B cell (primary cell): ENCODE measurements around the gene RAD51B. TPM values are rescaled to one million over a fixed set of nuclear protein-coding genes. Genes with fewer than 3 reads are reported as not detected.

ENCODE experiments used
- ATAC-seq: fragments of 200-7000 bp; cut with Tn5 transposase; one replicate; pipeline ENCODE4 v1.10.0; 2021; ENCODE audit warnings: low read depth, mild to moderate bottlenecking, moderate number of reproducible peaks, moderate library complexity
- CTCF ChIA-PET: fragments of 350-600 bp; sonication (Branson Sonifier 250); formaldehyde crosslinking; loops from one replicate; lab custom pipeline; 2021; ENCODE audit warnings: antibody characterized with exemption, inconsistent platforms; lab: Charles Lee
- POLR2A ChIA-PET: fragments of 350-600 bp; sonication (Branson Sonifier 250); formaldehyde crosslinking; loops from one replicate; lab custom pipeline; 2021; ENCODE audit warnings: antibody characterized with exemption; lab: Charles Lee
- DNase-seq: peaks from one replicate; pipeline ENCODE4 v3.0.0; 2013
- H2AFZ ChIP-seq: 2 replicates; pipeline ENCODE4 v1.6.1; 2012; ENCODE audit warnings: mild to moderate bottlenecking, low read depth, low read length; ENCODE audit not compliant: insufficient read depth, poor library complexity, severe bottlenecking
- H3K27ac ChIP-seq, 2 donors: 1 replicate in 1 of 2; 2 replicates in 1 of 2; pipeline ENCODE4 v1.5.1; 2012 to 2013; ENCODE audit warnings: low read length in 2 of 2, mild to moderate bottlenecking in 2 of 2, moderate library complexity in 1 of 2
- H3K27me3 ChIP-seq, 4 experiments: fragments of 200-600 bp in 1 of 4; sonication (generic) in 1 of 4; replicated peaks in 1 of 4; 1 replicate in 2 of 4; 2 replicates in 2 of 4; pipeline versions ENCODE4 v1.6.1 to v1.7.0; 2013 to 2016; ENCODE audit warnings: low read length in 3 of 4, mild to moderate bottlenecking in 2 of 4, mixed read lengths in 1 of 4, moderate library complexity in 1 of 4; ENCODE audit not compliant: insufficient read depth in 4 of 4, control insufficient read depth in 3 of 4; ENCODE audit errors: control extremely low read depth in 1 of 4
- H3K36me3 ChIP-seq, 2 experiments: replicated peaks in 1 of 2; 1 replicate in 1 of 2; 2 replicates in 1 of 2; pipeline versions ENCODE4 v1.6.1 to v1.7.1; 2013; ENCODE audit warnings: low read length in 1 of 2; ENCODE audit not compliant: insufficient read depth in 2 of 2, control insufficient read depth in 1 of 2; ENCODE audit errors: control extremely low read depth in 1 of 2, extremely low read depth in 1 of 2
- H3K4me1 ChIP-seq, 2 donors: fragments of 200-600 bp in 1 of 2; sonication (generic) in 1 of 2; 1 replicate in 1 of 2; 2 replicates in 1 of 2; pipeline versions ENCODE4 v1.5.1 to v1.6.1; 2013 to 2017; ENCODE audit warnings: low read length in 2 of 2; ENCODE audit not compliant: control insufficient read depth in 2 of 2, insufficient read depth in 2 of 2
- H3K4me2 ChIP-seq: replicated peaks from 2 replicates; pipeline ENCODE3; 2012; ENCODE audit warnings: mild to moderate bottlenecking, low read depth, low read length; ENCODE audit not compliant: poor library complexity, severe bottlenecking
- H3K4me3 ChIP-seq, 5 experiments: fragments of 200-600 bp in 1 of 5; sonication (generic) in 1 of 5; 1 replicate in 3 of 5; 2 replicates in 2 of 5; pipeline versions ENCODE4 v1.5.1 to v1.7.0; 2011 to 2016; ENCODE audit warnings: low read length in 4 of 5, mild to moderate bottlenecking in 4 of 5, low read depth in 2 of 5, control low read depth in 1 of 5, moderate library complexity in 1 of 5; ENCODE audit not compliant: insufficient read depth in 1 of 5; ENCODE audit errors: control extremely low read depth in 1 of 5, extremely low read depth in 1 of 5
- H3K79me2 ChIP-seq: fragments of 200-600 bp; sonication (generic); one replicate; pipeline ENCODE4 v1.6.0; 2016; ENCODE audit warnings: low read length; ENCODE audit not compliant: control insufficient read depth, insufficient read depth
- H3K9ac ChIP-seq: fragments of 200-600 bp; sonication (generic); 2 replicates; pipeline ENCODE4 v1.6.1; 2017; ENCODE audit warnings: mild to moderate bottlenecking, low read length, moderate library complexity
- H3K9me3 ChIP-seq, 3 donors: one replicate each; pipeline versions ENCODE4 v1.6.1 to v1.7.1; 2013; ENCODE audit warnings: low read length in 2 of 3; ENCODE audit not compliant: control insufficient read depth in 2 of 3, insufficient read depth in 1 of 3; ENCODE audit errors: control extremely low read depth in 1 of 3
- H4K20me1 ChIP-seq: 2 replicates; pipeline ENCODE4 v1.6.0; 2012; ENCODE audit warnings: mild to moderate bottlenecking, low read length; ENCODE audit not compliant: insufficient read depth, control insufficient read depth, poor library complexity, severe bottlenecking
- H3K27ac Mint-ChIP-seq: one replicate; pipeline ENCODE4 v1.8.0; 2021; ENCODE audit warnings: mixed read lengths
- H3K27me3 Mint-ChIP-seq: one replicate; pipeline ENCODE4 v1.8.0; 2021; ENCODE audit warnings: mixed read lengths
- H3K4me1 Mint-ChIP-seq: one replicate; pipeline ENCODE4 v1.8.0; 2021; ENCODE audit warnings: mixed read lengths
- H3K4me3 Mint-ChIP-seq: one replicate; pipeline ENCODE4 v1.8.0; 2021; ENCODE audit warnings: mixed read lengths
- H3K9me3 Mint-ChIP-seq: one replicate; pipeline ENCODE4 v1.8.0; 2022; ENCODE audit warnings: mixed read lengths; ENCODE audit not compliant: insufficient read depth
- EZH2 ChIP-seq: IDR thresholded peaks from 2 replicates; pipeline ENCODE4 v1.6.1; 2012; ENCODE audit warnings: borderline replicate concordance, low read depth, mild to moderate bottlenecking, moderate library complexity, low read length; ENCODE audit not compliant: insufficient read depth, poor library complexity, severe bottlenecking
- WGBS: methylation state at CpG from one replicate; pipeline ENCODE4 v1.1.5; 2013; ENCODE audit warnings: missing lambda C conversion rate; ENCODE audit not compliant: insufficient coverage; 5-methylcytosine and 5-hydroxymethylcytosine counted together
- intact Hi-C: fragments of 100-400 bp; cut with micrococcal nuclease; formaldehyde crosslinking; loops from one replicate; pipeline ENCODE4 v1.10.0; 2022
- polyA plus RNA-seq: library from polyadenylated mRNA; depleted of rRNA; stranded (reverse); fragments of >200 nt; gene quantifications from 2 replicates; pipeline ENCODE4 v1.2.3, GENCODE V29; 2012
- total RNA-seq, 2 donors: library from RNA; stranded (reverse); fragments of 120-200 nt in 1 of 2; gene quantifications; 1 replicate in 1 of 2; 2 replicates in 1 of 2; pipeline versions ENCODE4 v1.2.3 to v1.2.4, GENCODE V29; 2013 to 2022
- TF ChIP-seq, protein P1 (sequence below): fragments of 200-600 bp; IDR thresholded peaks from one replicate; pipeline ENCODE4 v1.8.0; 2022; ENCODE audit warnings: antibody characterized with exemption, mild to moderate bottlenecking

Gene RAD51B
- total and polyA plus RNA-seq, 2 donors (not counting 1 experiment from before 2014, with no cell fraction given) = 6.5 to 60.6 TPM

- TF ChIP-seq, protein P1, sequence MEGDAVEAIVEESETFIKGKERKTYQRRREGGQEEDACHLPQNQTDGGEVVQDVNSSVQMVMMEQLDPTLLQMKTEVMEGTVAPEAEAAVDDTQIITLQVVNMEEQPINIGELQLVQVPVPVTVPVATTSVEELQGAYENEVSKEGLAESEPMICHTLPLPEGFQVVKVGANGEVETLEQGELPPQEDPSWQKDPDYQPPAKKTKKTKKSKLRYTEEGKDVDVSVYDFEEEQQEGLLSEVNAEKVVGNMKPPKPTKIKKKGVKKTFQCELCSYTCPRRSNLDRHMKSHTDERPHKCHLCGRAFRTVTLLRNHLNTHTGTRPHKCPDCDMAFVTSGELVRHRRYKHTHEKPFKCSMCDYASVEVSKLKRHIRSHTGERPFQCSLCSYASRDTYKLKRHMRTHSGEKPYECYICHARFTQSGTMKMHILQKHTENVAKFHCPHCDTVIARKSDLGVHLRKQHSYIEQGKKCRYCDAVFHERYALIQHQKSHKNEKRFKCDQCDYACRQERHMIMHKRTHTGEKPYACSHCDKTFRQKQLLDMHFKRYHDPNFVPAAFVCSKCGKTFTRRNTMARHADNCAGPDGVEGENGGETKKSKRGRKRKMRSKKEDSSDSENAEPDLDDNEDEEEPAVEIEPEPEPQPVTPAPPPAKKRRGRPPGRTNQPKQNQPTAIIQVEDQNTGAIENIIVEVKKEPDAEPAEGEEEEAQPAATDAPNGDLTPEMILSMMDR = no peak
- no peak for TF ChIP-seq EZH2
- POLR2A ChIA-PET = interaction anchor here (1.4 to 1.5 kb wide), 2 partner anchors 80 to 430 kb away, joined by 4 to 6 read pairs; partner anchors contain the start of gene ZFP36L1
- Histone ChIP-seq H3K36me3 (no peaks in the 10 kb centered on the region), H2AFZ (no peak overlapping the region), H4K20me1 (no peaks in the 10 kb centered on the region), H3K4me3 (no peak overlapping the region), H3K4me2 (peak overlapping the region; percentile 65), H3K9ac (peak overlapping the region; percentile 35), H3K79me2 (no peaks in the 10 kb centered on the region), H3K9me3 (peaks cover 0 to 9% (median 0%) of the 10 kb centered on the region in 3 donors), H3K27me3 (no peaks in the 10 kb centered on the region), H3K27ac (peak overlapping the region; percentile 33 to 84), H3K4me1 (peaks cover 73 to 88% of the 10 kb centered on the region in 2 donors)
- Mint-ChIP-seq H3K9me3 (no peaks in the 10 kb centered on the region), H3K4me1 (peaks cover 88% of the 10 kb centered on the region), H3K4me3 (peak overlapping the region; percentile 73), H3K27ac (peak overlapping the region; percentile 95), H3K27me3 (no peaks in the 10 kb centered on the region)
- no CpG with 5 or more reads among the region's 4 CpGs for WGBS
- peak; percentile 59 for DNase-seq
- CTCF ChIA-PET = interaction anchor here (0.8 to 2.1 kb wide), 11 partner anchors 13 to 452 kb away, joined by 3 to 7 read pairs (median 4); no protein-coding TSS in a partner anchor
- peak; percentile 69 for ATAC-seq
- intact Hi-C loops = no loop called here
These were observed 543.3 kb downstream of the RAD51B start for GRCh38 chr14:68362846-68363245.

GRCh38 chr14:68363466-68363842, 543.9 kb downstream of the RAD51B start:
- Histone ChIP-seq H3K27ac (peak overlapping the region; percentile 50 to 84), H3K9ac (no peak overlapping the region), H3K36me3 (no peaks in the 10 kb centered on the region), H3K4me3 (no peak overlapping the region), H3K4me1 (peaks cover 80 to 94% of the 10 kb centered on the region in 2 donors), H3K79me2 (no peaks in the 10 kb centered on the region), H4K20me1 (no peaks in the 10 kb centered on the region), H3K27me3 (no peaks in the 10 kb centered on the region), H2AFZ (peak overlapping the region; percentile 62), H3K9me3 (peaks cover 0 to 9% (median 0%) of the 10 kb centered on the region in 3 donors), H3K4me2 (peak overlapping the region; percentile 65)
- intact Hi-C loops = no loop called here
- ATAC-seq (no peak), DNase-seq (no peak)
- TF ChIP-seq EZH2 = no peak
- TF ChIP-seq, protein P1 = no peak
- Mint-ChIP-seq H3K9me3 (no peaks in the 10 kb centered on the region), H3K27ac (peak overlapping the region; percentile 88), H3K27me3 (no peaks in the 10 kb centered on the region), H3K4me3 (peak overlapping the region; percentile 64), H3K4me1 (peaks cover 90% of the 10 kb centered on the region)
- WGBS = 10% methylated on average over 2 of the region's 11 CpGs
- ChIA-PET CTCF (interaction anchor here (0.8 to 1.8 kb wide), 8 partner anchors 14 to 426 kb away, joined by 3 to 5 read pairs (median 4); no protein-coding TSS in a partner anchor), POLR2A (interaction anchor here (1.4 to 1.5 kb wide), 2 partner anchors 80 to 430 kb away, joined by 4 to 6 read pairs; partner anchors contain the start of gene ZFP36L1)
